Metanephros (tissue), 1 donor: ENCODE measurements around the gene ZNF490. TPM values are rescaled to one million over a fixed set of nuclear protein-coding genes. Genes with fewer than 3 reads are reported as not detected.

ENCODE experiments used
- total RNA-seq: library from RNA; depleted of rRNA; stranded (reverse); fragments of >200 nt; gene quantifications from one replicate; pipeline ENCODE4 v1.2.3, GENCODE V29; 2014

The ZNF490 gene
- 11.2 TPM for total RNA-seq

GRCh38 chr19:12610540-12611360, at the start of gene ZNF490, which contains the start of gene ZNF791:
Gene ZNF490 (minus strand): TSS chr19:12610813. CDS start chr19:12610680, 133 bp downstream.
Gene ZNF791 (plus strand): TSS chr19:12610920. CDS start chr19:12611080, 160 bp downstream.

GRCh38 chr19:12551060-12551832, 59.4 kb downstream of the ZNF490 start, which contains the start of gene ZNF564:
Gene ZNF564 (minus strand): TSS chr19:12551482. CDS start chr19:12551332, 150 bp downstream.

Other genes with a start within 250 kb of the ZNF490 start
- gene ZNF442, start 245.1 kb downstream of the ZNF490 start, total RNA-seq = 8.1 TPM
- gene ZNF799, start 209.5 kb downstream of the ZNF490 start, total RNA-seq = 6.0 TPM
- gene ZNF443, start 169.8 kb downstream of the ZNF490 start, total RNA-seq = 8.6 TPM
- gene ZNF709, start 126.0 kb downstream of the ZNF490 start, total RNA-seq = 13.7 TPM
- gene ZNF564, start 59.3 kb downstream of the ZNF490 start, total RNA-seq = 24.9 TPM
- 21.5 TPM for gene ZNF791, start 107 bp upstream of the ZNF490 start, total RNA-seq
- 52.4 TPM for gene MAN2B1, start 55.9 kb upstream of the ZNF490 start, total RNA-seq
- 12.7 TPM for gene WDR83, start 56.0 kb upstream of the ZNF490 start, total RNA-seq
- gene DHPS, start 71.1 kb upstream of the ZNF490 start, total RNA-seq = 85.2 TPM
- not detected for gene GNG14, start 77.2 kb upstream of the ZNF490 start, total RNA-seq
- gene FBXW9, start 85.8 kb upstream of the ZNF490 start, total RNA-seq = 13.4 TPM
- gene TNPO2, start 113.1 kb upstream of the ZNF490 start, total RNA-seq = 75.0 TPM
- 87.8 TPM for gene TRIR, start 123.9 kb upstream of the ZNF490 start, total RNA-seq
- 48.2 TPM for gene GET3, start 126.7 kb upstream of the ZNF490 start, total RNA-seq
- gene BEST2, start 141.0 kb upstream of the ZNF490 start, total RNA-seq = not detected
- 55.4 TPM for gene HOOK2, start 164.7 kb upstream of the ZNF490 start, total RNA-seq
- gene JUNB, start 180.7 kb upstream of the ZNF490 start, total RNA-seq = 219 TPM
- gene PRDX2, start 191.0 kb upstream of the ZNF490 start, total RNA-seq = 324 TPM
- not detected for gene THSD8, start 191.3 kb upstream of the ZNF490 start, total RNA-seq
- 14.4 TPM for gene RNASEH2A, start 195.8 kb upstream of the ZNF490 start, total RNA-seq
- gene RTBDN, start 223.8 kb upstream of the ZNF490 start, total RNA-seq = not detected
- gene MAST1, start 227.7 kb upstream of the ZNF490 start, total RNA-seq = 1.1 TPM